Measurements from ENCODE around the gene RSU1.

The RSU1 gene

GRCh38 chr10:16732376-16732775, 84.8 kb downstream of the RSU1 start:
- DNase-seq = no peak

DNA sequence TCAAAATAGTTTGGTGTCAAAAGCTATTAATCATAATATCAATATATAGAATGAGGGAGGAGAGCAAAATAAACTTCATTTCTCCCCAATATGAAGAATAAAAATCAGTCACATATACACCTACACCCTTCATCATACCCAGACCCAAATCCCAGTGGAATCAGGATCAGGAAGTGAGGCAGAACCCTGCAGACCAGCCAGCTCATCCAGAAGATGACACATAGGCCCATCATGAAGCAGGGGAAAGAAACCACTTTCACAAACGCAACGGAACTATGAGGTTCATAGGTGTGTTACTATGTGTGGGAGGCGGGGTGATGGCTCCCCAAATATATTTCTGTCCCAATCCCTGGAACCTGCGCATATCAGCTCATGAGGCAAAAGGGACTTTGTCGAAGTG, 89.0 kb downstream of the RSU1 start:
- no peak for DNase-seq

DNA sequence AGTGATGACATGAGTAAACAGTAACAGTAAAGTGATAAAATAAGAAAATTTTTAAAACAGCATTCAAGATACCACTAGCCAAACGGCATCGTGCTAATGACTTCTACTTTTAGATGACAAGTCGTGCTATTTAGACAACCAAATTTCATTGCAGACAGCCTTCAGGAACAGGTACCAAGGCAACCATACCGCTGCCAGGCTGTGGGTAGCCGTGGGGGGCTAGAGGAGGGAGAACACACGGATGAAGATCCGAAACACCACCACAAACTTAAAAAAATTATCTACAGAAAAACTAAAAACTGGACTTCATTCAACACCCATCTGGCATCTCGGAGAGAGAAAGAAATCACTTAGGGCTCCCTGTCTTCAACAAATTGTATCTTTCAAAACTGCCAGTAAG, 89.6 kb downstream of the RSU1 start:
- DNase-seq = no peak

GRCh38 chr10:16724509-16724908, 92.7 kb downstream of the RSU1 start:
- no peak for DNase-seq

GRCh38 chr10:16720812-16721211, 96.4 kb downstream of the RSU1 start:
- DNase-seq = no peak

- no peak for DNase-seq
These were observed 99.4 kb downstream of the RSU1 start for GRCh38 chr10:16717622-16718395.

- no peak for DNase-seq
These were observed 101.2 kb downstream of the RSU1 start for GRCh38 chr10:16716051-16716450.

- DNase-seq = no peak
These were observed 103.9 kb downstream of the RSU1 start for GRCh38 chr10:16713290-16713689.

DNA sequence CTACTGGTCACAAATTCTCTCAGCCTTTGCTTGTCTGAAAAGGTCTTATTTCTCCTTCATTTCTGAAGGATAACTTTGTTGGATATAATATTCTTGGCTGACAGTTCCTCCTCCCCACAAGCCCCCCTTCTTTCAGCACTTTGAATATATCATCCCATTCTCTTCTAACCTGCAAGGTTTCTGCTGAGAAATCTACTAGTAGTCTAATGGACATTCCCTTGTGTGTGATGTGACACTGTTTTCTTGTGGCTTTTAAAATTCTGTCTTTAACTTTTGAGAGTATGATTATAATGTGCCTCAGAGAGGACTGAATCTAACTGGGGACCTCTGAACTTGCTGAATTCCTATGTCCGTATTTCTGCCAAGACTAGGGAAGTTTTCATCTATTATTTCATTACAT, 104.3 kb downstream of the RSU1 start:
- no peak for DNase-seq

- DNase-seq = no peak
These were observed 116.9 kb downstream of the RSU1 start for GRCh38 chr10:16700331-16700730.

DNA sequence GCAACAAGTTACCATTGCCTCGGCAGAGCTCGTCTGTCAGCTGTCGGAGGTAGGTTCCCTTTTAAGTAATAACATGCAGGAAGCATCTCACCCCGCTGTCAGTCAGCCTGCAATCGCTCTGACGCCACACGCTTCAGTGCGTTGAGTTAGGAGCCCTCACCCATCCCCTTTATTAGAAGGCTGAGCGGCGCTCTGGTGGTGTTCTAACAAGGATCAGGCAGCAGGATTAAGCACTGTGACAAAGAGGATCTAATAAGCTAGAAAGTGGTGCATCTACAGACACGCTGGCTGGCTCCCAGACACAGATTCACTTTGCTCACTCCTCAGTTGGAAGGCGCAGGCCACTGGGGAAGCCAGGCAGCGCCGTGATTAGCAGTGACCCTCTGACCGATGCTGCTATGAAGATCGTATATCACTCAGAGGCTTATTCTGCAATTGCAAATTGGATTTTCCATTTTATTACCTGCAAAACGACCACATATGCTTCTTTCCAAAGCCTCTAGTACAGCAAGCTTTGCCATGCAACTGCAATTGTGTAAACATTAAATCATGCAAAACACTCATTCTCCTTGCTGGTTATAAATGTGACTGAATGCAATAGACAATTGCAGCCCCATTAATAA, 117.7 kb downstream of the RSU1 start:
- DNase-seq = no peak

DNA sequence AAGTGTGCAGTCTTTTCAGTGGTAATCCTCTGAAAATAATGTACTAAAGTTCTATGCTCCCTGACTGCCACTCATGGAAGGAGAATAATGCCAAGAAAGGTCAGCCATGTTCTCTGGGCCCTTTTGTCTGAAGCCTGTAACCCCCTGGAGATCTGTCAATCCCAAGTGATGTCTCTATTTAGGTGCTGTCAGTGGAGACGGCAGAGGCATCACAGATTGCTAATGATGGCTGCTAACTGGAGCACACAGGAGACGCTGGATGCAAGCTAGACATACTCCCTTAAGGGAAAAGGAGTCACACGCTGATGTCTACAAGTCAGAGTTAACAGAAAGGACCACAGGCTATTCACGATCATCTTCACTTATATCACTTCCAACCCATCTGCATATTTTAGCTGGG, 118.8 kb downstream of the RSU1 start:
- no peak for DNase-seq

DNA sequence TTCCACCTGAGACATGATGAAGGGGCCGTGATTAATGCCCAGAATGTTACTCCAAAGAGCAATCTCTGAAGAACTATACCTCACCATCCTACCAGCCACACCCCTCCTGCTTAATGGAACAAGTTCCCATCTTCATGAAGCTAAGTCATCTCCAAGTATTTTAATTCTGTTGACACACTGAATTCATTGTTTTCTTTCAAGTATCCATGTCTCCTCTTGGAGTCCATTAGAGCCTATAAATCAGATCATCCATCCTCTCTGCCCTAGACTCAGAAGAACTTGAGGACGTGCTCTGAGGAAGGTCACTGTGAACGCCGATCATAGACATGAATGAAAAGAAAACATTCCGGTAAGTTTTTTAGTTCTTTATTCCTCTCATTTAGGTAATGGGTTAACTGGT, 126.8 kb downstream of the RSU1 start:
- DNase-seq = no peak

DNA sequence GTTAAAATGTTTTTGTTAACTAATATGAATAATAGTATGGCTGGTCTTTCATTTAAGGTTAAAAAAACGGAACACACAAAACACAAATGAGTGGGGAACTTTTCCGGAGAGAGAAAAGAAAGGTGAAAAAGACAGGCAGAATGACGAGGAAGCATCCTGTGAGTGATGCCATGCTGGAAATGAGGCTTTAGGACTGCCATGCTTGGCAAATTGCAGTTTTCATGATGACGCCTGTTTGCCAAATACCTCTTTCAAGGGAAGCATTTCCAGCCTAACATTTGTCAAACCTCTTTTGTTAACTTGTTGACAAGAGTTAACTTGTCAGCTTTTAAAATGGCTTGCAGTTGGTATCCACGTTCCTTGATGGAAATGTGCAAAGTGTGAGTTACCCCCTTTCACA, 127.5 kb downstream of the RSU1 start:
- DNase-seq = no peak

DNA sequence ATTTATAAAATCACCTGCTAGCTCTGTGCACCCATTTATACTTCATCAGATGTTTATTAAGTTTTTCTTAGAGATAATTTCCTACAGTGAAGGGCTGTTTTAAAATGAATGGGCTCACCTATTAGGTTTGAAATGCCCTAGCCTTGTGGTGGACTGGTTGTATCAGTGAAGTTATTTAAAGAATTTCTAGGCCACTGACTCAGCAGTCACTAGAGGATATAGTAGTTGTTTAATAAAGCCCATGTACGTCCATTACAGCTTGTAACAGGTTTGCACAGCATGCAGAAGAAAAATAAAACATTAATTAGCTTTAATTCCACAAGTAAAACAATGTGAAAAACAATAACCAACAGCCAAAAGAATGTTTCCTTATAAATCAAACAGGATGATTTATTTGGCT, 128.0 kb downstream of the RSU1 start:
- no peak for DNase-seq

- no peak for DNase-seq
These were observed 130.9 kb downstream of the RSU1 start for GRCh38 chr10:16686054-16686902.

DNA sequence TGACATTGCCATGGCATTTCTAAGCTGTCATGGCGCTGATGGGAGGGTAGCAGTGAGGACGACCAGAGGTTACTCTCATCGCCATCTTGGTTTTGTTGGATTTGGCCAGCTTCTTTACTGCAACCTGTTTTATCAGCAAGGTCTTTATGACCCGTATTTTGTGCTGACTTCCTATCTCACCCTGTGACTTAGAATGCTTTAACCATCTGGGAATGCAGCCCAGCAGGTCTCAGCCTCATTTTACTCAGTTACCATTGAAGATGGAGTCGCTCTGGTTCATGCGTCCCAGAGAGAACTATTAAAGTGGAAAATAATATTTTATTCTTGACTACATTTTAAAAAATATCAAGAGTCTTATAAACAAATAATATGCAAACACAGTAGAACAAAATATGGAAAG, 131.7 kb downstream of the RSU1 start:
- no peak for DNase-seq

- DNase-seq = no peak
These were observed 135.7 kb downstream of the RSU1 start for GRCh38 chr10:16681521-16681920.

DNA sequence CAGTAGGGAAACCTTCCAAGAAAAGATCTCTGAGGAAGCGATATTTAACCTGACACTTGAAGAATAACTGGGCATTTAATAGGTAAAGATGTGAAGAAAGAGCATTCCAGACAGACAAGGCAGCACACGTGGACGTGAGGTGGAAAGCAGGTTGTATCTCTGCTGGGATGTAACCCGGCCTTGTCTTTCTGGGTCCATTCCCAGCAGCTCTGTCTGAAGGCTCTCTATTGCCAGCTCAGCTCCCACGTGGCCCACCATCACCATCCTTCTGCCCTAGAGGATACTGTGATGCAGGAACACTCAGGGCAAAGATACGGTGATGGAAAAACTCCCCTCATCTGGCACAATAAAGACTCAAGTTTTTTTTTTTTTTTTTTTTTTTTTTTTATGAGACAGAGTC, 137.7 kb downstream of the RSU1 start:
- no peak for DNase-seq

DNA sequence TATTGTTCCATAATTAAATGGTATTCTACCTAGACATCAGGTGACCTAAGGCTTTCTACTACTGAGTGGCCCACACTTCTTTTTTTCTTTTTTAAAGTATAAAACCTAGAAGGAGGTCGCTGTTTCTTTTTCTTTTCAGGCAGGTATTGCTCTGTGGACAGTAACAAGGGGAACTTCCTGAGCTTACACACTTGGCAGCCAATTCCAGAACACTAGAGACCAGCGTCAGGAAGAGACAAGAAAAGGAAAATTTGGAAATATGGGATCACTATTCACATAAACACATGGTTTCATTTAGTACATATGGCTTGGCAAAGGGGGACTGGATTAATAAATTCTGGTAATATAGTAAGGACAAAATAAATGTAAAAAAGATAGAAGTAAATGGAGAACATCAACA, 141.9 kb downstream of the RSU1 start:
- DNase-seq = no peak

- DNase-seq = no peak
These were observed 143.0 kb downstream of the RSU1 start for GRCh38 chr10:16674147-16674703.

GRCh38 chr10:16673443-16673842, 143.8 kb downstream of the RSU1 start:
- no peak for DNase-seq

DNA sequence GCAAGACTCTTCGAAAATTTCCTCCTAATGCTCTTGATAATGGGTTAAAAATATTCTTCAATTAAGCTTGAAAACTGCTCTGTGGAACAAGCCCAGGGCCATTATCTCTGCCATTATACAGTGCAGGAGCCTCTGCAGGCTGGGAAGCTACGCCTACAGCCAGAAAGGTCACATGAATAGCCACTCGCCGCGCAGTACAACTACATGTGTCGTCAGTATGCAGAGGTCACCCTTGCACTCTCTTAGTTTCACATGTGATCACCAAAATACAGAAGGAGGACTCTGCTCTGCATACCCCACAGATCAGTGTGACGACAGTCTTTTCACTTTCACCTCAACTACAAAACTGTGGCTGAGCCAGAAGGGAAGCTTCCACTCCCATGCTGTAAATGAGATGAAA, 153.8 kb downstream of the RSU1 start:
- no peak for DNase-seq

- DNase-seq = no peak
These were observed 154.3 kb downstream of the RSU1 start for GRCh38 chr10:16662923-16663322.

Data from NCI-H1694 (cell line).